ENCODE results near the gene ATP2A3. TPM values are rescaled to one million over a fixed set of nuclear protein-coding genes. Genes with fewer than 3 reads are reported as not detected.
A peak's percentile ranks its signal among the peaks of the same experiment; 100 is the strongest.

The ATP2A3 gene
- total RNA-seq, 1 experiment from 2014 or later, result 8.2 TPM

- no peaks in the 10 kb centered on the region for H3K27me3 ChIP-seq (replicated peaks; ENCODE audit: control insufficient read depth, insufficient read depth, low read length)
- H3K4me1 Mint-ChIP-seq (ENCODE audit: low read depth, unreplicated experiment), result no peaks in the 10 kb centered on the region
- no peak overlapping the region for H3K4me3 Mint-ChIP-seq (ENCODE audit: unreplicated experiment)
- POLR2A ChIA-PET, result no interaction called here
- H3K9me3 ChIP-seq, result no peaks in the 10 kb centered on the region
- H3K4me1 ChIP-seq, result no peaks in the 10 kb centered on the region
- TF ChIP-seq CTCF (IDR thresholded peaks at IDR 0.05; ENCODE audit: insufficient read depth in 1 of 2, low read depth in 1 of 2, low read length in 1 of 2, severe bottlenecking in 1 of 2, unreplicated experiment in 1 of 2), result no peak
- DNase-seq, result no peak
- intact Hi-C loops (cut with micrococcal nuclease; ENCODE audit: unreplicated experiment), result loop anchor here (1.0 kb wide), 1 partner anchor 90 kb away; no protein-coding TSS in a partner anchor
- CTCF ChIA-PET, result interaction anchor here (0.6 to 1.4 kb wide), 6 partner anchors 21 to 176 kb away, joined by 3 to 11 read pairs (median 6); partner anchors contain the start of genes CAMKK1 and NCBP3
- no peaks in the 10 kb centered on the region for H3K9me3 Mint-ChIP-seq (ENCODE audit: unreplicated experiment)
- no peaks in the 10 kb centered on the region for H3K27me3 Mint-ChIP-seq (ENCODE audit: insufficient read depth, unreplicated experiment)
- H3K27ac Mint-ChIP-seq (ENCODE audit: unreplicated experiment), result no peak overlapping the region
- H3K36me3 Mint-ChIP-seq (ENCODE audit: insufficient read depth, unreplicated experiment), result no peaks in the 10 kb centered on the region
- no peaks in the 10 kb centered on the region for H3K36me3 ChIP-seq (ENCODE audit: control insufficient read depth, insufficient read depth, low read length)
- BruUV-seq (replicated peaks), result no TSS peak
- H3K4me3 ChIP-seq (ENCODE audit: low read depth, low read length), result no peak overlapping the region
Measured at GRCh38 chr17:3914312-3914670, 49.9 kb downstream of the ATP2A3 start.

GRCh38 chr17:3913531-3914311 lies 50.5 kb downstream of the ATP2A3 start:
- H3K27ac Mint-ChIP-seq (ENCODE audit: unreplicated experiment), result no peak overlapping the region
- Histone ChIP-seq H3K36me3 (ENCODE audit: control insufficient read depth, insufficient read depth, low read length) (no peaks in the 10 kb centered on the region), H3K4me3 (ENCODE audit: low read depth, low read length) (no peak overlapping the region), H3K27me3 (replicated peaks; ENCODE audit: control insufficient read depth, insufficient read depth, low read length) (no peaks in the 10 kb centered on the region), H3K4me1 (no peaks in the 10 kb centered on the region), H3K9me3 (no peaks in the 10 kb centered on the region)
- peak; percentile 75 to 79 for TF ChIP-seq CTCF (IDR thresholded peaks at IDR 0.05; ENCODE audit: insufficient read depth in 1 of 2, low read depth in 1 of 2, low read length in 1 of 2, severe bottlenecking in 1 of 2, unreplicated experiment in 1 of 2)
- no peaks in the 10 kb centered on the region for H3K36me3 Mint-ChIP-seq (ENCODE audit: insufficient read depth, unreplicated experiment)
- intact Hi-C loops (cut with micrococcal nuclease; ENCODE audit: unreplicated experiment), result loop anchor here (1.0 kb wide), 1 partner anchor 91 kb away; no protein-coding TSS in a partner anchor
- H3K27me3 Mint-ChIP-seq (ENCODE audit: insufficient read depth, unreplicated experiment), result no peaks in the 10 kb centered on the region
- no peak overlapping the region for H3K4me3 Mint-ChIP-seq (ENCODE audit: unreplicated experiment)
- no TSS peak for BruUV-seq (replicated peaks)
- ChIA-PET CTCF (interaction anchor here (0.5 to 1.4 kb wide), 7 partner anchors 21 to 176 kb away, joined by 3 to 11 read pairs (median 6); partner anchors contain the start of genes CAMKK1 and NCBP3), POLR2A (no interaction called here)
- H3K4me1 Mint-ChIP-seq (ENCODE audit: low read depth, unreplicated experiment), result no peaks in the 10 kb centered on the region
- DNase-seq, result peak; percentile 66 to 73
- no peaks in the 10 kb centered on the region for H3K9me3 Mint-ChIP-seq (ENCODE audit: unreplicated experiment)

- ChIA-PET CTCF (interaction anchor here (0.5 to 1.3 kb wide), 2 partner anchors 67 to 124 kb away, joined by 5 to 9 read pairs; partner anchors contain the start of gene NCBP3), POLR2A (no interaction called here)
- TF ChIP-seq CTCF (IDR thresholded peaks at IDR 0.05; ENCODE audit: insufficient read depth in 1 of 2, low read depth in 1 of 2, low read length in 1 of 2, severe bottlenecking in 1 of 2, unreplicated experiment in 1 of 2), result no peak
- H3K9me3 ChIP-seq, result no peaks in the 10 kb centered on the region
- Mint-ChIP-seq H3K27ac (ENCODE audit: unreplicated experiment) (no peak overlapping the region), H3K36me3 (ENCODE audit: insufficient read depth, unreplicated experiment) (no peaks in the 10 kb centered on the region), H3K27me3 (ENCODE audit: insufficient read depth, unreplicated experiment) (no peaks in the 10 kb centered on the region), H3K4me3 (ENCODE audit: unreplicated experiment) (no peak overlapping the region), H3K9me3 (ENCODE audit: unreplicated experiment) (no peaks in the 10 kb centered on the region), H3K4me1 (ENCODE audit: low read depth, unreplicated experiment) (no peaks in the 10 kb centered on the region)
- H3K27me3 ChIP-seq (replicated peaks; ENCODE audit: control insufficient read depth, insufficient read depth, low read length), result no peaks in the 10 kb centered on the region
- H3K36me3 ChIP-seq (ENCODE audit: control insufficient read depth, insufficient read depth, low read length), result no peaks in the 10 kb centered on the region
- intact Hi-C loops (cut with micrococcal nuclease; ENCODE audit: unreplicated experiment), result no loop called here
- BruUV-seq (replicated peaks), result no TSS peak
- no peak for DNase-seq
- H3K4me1 ChIP-seq, result no peaks in the 10 kb centered on the region
- H3K4me3 ChIP-seq (ENCODE audit: low read depth, low read length), result no peak overlapping the region
Measured at GRCh38 chr17:3912827-3913226, 51.4 kb downstream of the ATP2A3 start.

All from Caco-2 (cell line).